Stimulated activated CD8-positive, alpha-beta memory T cell treated with anti-CD3 and anti-CD28 coated beads, Interleukin-7, amount 100 ng/mL, for 1 hour (primary cell): ENCODE data around the gene UBA1.
"Not testable (repeated sequence)": the region's sequence is repeated elsewhere in the genome, so short reads cannot be mapped to it uniquely, and the experiment has no call there.

Experiments
- DNase-seq, 2 donors: peaks; one replicate each; pipeline ENCODE4 v3.0.0-alpha.2; 2020; ENCODE audit warnings: low read depth in 2 of 2

UBA1 gene

DNA sequence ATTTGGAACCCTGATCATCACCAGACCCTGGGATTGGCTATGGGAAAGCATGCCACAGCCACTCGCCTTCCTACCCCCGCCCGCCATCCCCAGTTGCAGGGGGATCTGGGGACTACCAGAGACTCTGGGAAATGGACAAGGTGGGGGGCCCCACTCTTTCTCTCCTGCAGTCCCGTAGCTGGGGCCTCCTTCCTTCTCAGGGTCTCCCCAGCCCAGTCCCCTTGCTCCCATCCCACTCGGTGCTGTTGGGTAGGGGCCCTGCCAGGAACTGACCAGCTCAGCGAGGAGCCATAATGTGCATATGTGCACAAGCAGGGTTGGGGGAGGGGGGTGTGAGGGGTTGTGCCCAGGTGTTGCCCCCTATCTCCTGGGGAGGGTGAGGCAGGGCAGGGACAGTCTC lies 35.8 kb downstream of the UBA1 start:
- no peak for DNase-seq

DNA sequence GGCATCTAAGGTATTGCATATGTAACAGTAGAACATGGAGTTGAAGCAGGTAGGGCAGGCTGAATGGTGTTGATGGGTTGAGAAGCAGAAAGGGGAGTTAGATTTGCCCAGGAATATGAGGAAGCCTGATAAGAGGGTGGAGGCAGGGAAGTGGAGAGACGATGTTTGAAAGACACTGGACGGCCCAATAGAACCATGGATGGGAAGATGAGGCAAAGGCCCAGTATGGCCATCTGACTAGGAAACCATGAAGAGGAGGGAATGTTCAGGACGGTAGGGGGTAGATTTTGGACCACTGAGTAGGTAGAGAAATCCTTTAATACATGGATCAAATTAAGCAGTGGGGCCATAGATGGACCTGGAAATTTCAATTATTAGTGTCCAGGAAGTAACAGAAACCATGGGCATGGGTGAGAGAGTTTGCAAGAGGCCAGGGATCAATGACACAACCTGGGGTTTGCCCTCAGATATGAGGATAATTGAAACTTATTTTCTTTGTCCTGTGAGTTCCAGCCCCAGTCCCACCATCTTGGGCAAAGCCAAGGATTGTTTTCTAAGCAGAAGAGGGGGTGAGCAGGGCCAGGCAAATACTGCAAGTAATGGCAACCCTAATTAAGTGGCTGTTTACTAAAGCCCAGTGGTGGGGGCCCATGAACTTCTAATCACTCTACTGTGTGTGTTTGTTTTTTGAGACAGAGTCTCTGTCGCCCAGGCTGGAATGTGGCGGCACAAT lies 36.7 kb downstream of the UBA1 start:
- no peak for DNase-seq

DNA sequence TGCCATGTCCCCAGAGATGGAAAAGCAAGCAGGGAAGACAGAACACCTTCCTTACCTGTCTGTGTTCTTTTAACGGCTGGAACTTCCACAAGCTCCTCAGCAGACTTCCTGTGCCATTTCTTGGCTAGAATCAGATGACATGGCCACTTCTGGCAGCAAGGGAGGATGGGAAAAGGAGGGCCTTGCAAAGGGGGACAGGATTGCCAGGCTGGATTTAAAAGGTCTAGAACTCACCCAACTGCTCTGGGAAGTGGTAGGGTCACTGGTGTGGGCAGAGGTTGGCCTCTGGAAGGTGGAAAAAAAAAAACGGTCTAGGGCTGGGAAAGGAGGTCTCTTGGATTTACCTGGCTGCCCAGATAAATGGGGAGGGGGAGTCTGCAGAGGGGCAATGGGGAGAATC lies 37.5 kb downstream of the UBA1 start:
- no peak for DNase-seq

DNA sequence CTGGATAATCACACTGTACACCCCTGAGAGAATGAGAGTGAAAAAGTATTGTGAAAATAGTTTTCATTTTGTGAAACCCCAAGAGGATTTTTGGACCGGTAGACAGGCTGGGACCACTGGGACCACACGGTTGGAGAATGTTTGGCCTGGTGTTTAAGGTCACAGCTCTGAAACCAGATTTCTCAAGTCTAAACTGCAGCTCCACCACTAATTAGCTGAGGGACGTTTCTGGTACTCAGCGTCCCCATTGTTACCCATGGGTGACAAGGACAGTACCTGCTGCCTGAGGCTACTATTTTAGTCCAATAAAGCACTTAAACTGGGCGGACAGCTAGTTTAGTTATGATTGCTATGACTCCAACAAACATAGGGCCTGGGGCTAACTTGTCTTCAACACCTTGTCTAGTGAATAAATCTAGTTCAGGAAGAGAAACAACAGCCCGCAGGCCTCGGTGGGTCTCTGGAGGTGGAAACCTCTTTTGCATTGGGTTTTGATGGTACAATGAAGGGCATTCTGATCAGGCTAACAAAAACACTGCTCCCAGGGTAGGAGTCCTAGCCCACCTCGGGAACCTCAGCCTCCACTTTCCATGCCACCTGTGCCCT lies 38.7 kb downstream of the UBA1 start:
- DNase-seq: no peak

DNA sequence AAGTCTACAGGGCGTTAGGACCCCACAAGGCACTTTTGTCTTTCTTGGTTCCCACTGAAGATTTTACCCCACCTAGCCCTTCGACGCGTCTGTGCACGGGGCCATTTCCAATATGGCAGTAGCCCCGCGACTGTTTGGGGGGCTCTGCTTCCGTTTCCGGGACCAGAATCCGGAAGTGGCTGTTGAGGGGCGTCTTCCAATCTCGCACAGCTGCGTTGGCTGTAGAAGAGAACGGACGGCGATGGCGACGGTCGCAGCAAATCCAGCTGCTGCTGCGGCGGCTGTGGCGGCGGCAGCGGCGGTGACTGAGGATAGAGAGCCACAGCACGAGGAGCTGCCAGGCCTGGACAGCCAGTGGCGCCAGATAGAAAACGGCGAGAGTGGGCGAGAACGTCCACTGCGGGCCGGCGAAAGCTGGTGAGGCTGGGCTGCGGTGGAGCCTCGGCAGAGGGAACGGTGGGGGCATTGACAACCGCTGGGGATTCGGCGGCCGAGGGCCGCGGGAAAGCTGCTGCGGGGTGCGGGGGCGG lies 39.2 kb downstream of the UBA1 start, which contains the start of gene USP11:
USP11 (plus strand) TSS at position 207 of the 530 bp plus-strand sequence; CDS start at position 242, 35 bp downstream.
- DNase-seq: peak; percentile 22 to 33

DNA sequence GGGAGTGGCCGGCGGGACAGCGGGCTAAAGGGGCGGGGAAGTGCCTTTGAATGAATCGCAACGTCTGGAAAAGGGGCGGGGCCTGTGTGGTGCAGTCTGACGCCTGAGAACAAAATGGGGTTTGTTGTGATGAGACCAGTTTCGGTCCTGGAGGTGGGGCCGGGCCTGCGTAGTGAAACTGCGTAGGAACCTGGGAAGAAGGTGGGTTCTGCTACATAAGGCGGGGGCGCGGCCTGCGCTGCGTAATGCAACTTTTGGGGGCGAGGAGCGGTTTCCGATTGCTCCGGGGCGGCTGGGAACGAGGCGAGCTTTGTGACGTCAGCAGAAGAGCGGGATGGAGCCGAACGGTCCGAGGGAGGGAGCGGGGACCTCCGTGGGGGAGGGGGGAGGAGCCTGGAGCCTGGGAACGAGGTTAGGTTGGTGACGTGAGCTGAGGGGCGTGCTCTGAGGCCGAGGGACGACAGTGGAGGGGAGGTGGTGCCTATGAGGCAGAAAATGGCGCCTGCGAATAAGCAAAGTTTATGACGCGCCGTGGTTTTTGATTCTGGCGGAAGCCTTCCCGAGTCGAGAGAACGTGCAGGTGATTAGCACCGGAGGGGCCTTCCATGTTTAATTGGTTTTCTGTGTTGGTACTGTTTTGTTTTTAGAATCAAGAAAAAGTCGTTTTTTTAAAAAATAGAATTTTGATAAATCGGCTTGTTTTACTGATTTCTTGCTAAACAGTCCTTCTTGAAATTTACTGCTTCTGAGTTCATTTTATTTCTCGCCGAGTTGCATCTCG lies 39.9 kb downstream of the UBA1 start:
- peak; percentile 74 to 89 for DNase-seq

DNA sequence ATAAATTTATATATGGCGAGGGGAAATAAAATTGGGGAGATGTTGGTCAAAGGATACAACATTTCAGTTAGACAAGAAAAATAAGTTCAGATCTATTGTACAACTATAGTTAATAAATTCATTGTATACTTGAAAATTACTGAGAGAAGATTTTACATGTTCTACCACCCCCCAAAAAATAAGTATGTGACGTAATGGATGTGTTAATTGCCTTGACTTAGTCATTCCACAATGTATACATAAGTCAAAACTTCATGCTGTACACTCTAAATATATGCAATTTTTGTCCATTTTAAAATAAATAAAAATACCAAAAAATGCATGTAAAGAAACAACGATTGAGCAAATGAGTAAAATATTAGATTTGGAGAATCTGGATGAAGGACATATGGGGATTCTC lies 41.0 kb downstream of the UBA1 start:
- DNase-seq: no peak

DNA sequence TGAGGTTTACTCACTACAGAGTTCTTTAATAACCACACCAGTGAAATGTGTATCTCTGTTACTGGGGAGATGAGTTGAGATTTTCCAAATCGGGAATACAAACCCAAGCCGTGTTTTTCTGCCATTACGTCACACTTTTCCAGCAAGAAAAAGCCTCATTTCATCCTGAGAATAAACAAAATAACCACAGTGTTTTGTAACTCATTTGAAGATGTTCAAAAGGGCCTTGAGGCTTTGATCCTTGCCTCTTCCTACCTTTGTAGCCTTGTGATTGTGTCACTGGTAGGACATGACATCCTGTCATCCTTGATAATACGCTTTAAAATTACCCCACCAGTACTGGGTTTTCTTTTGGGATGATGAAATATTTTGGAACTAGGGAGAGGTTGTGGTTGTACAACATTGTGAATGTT lies 42.1 kb downstream of the UBA1 start:
- DNase-seq: no peak

DNA sequence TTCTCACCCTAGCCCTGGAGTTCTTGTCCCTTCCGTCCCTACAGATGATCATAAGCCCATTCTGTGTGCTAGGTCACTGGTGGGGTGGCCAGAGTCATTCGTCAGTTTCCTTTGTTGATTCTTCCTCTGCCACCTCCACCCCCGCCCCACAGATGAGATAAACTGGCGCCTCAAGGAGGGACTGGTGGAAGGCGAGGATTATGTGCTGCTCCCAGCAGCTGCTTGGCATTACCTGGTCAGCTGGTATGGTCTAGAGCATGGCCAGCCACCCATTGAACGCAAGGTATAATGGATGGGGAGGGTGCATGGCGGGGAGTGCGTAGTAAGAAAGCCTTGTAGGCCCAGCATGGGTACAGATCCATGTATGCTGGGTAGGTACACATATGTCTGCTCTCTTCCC lies 45.6 kb downstream of the UBA1 start:
- no peak for DNase-seq

DNA sequence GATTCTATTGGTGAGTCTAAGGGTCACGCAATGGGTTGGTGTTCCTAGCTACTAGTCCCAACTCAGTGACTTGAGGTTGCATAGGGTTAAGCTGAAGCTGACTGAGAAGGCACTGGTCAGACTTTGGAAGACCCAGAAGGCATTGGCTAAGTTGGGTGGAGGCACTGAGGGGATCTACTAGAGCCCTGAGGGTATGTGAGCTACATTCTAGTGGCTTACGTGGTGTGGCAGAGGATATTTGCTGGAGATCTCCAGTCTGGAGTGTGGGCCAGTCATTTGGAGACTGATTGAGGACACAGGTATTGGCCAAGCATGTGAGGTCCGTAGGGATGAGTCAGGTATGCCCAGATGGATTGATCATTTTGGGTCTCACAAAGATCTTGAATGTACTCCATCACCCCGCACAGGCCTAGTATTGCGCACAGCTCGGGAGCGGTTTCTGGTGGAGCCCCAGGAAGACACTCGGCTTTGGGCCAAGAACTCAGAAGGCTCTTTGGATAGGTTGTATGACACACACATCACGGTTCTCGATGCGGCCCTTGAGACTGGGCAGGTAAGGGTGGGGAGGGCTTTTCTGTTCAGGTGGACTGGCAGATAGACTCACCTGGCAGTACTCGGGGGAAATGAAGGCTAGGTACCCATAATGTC lies 46.4 kb downstream of the UBA1 start:
- no peak for DNase-seq

DNA sequence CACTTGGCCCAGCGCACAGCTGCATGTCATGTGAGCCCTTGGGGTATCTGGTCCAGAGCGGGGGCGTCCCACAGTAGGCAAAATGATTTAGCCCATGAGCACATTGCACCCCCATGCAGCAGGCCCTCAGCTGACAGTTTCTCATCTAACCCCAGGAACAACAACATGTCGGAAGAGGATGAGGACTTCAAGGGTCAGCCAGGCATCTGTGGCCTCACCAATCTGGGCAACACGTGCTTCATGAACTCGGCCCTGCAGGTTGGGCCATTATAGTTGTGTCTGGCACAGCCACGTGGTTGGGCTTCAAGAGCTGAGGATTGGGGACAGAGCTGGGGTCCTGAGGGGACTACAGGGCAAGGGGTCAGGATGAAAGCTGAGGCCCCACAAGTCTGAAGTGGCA lies 47.0 kb downstream of the UBA1 start:
- no peak for DNase-seq

DNA sequence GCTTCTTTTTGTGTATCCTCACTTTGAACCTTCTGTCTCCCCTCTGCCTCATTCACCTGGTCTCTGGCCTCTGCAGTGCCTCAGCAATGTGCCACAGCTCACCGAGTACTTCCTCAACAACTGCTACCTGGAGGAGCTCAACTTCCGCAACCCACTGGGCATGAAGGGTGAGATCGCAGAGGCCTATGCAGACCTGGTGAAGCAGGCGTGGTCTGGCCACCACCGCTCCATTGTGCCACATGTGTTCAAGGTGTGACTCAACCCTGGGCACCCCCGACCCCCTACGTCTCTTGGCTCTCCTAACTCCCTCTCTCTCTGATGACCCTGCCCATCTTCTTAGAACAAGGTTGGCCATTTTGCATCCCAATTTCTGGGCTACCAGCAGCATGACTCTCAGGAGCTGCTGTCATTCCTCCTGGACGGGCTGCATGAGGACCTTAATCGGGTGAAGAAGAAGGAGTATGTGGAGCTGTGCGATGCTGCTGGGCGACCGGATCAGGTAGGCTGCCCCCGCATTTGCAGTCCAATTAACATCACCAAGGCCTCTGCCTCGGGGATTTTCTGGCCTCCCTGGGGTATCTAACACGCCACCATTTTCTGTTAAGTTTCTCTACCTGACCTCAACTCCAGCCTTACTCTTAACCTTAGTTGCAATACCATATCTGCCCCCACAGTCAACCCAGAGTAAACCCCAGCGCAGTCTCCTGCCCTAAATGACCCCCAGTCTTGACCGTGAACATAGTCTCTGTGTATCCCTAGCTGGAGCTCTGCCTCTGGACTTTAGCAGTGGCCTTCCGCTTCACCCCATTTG lies 47.8 kb downstream of the UBA1 start:
- no peak for DNase-seq

DNA sequence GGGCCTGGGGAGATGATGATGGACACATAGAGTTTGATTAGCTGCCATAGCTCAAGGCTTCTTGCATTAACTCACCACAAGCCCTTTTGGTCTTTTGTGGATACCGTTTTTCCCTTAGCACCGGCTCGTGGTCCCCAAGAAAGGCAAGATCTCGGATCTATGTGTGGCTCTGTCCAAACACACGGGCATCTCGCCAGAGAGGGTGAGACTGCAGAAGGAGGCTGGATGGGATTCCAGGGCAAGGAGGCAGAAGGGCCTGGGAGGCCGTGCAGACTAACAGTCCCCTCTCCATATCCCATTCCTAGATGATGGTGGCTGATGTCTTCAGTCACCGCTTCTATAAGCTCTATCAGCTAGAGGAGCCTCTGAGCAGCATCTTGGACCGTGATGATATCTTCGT lies 48.7 kb downstream of the UBA1 start:
- DNase-seq: no peak

DNA sequence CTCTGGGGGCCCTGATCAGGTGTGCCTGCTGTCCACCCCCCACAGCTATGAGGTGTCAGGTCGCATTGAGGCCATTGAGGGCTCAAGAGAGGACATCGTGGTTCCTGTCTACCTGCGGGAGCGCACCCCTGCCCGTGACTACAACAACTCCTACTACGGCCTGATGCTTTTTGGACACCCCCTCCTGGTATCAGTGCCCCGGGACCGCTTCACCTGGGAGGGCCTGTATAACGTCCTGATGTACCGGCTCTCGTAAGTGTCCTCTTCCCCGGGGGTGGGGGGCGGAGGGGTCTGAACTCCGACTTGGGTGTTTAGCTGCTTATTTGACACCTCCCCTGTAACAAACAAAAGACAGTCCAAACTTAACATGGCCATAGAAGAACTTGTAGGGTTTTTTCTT lies 49.7 kb downstream of the UBA1 start:
- DNase-seq: no peak

DNA sequence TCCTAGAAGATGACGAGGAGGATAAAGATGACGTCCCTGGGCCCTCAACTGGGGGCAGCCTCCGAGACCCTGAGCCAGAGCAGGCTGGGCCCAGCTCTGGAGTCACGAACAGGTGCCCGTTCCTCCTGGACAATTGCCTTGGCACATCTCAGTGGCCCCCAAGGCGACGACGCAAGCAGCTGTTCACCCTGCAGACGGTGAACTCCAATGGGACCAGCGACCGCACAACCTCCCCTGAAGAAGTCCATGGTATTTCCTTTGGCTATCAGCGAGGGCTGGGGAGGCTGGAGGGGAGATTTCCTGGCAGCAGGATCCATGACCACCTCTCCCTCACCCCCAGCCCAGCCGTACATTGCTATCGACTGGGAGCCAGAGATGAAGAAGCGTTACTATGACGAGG lies 51.0 kb downstream of the UBA1 start:
- DNase-seq: no peak

DNA sequence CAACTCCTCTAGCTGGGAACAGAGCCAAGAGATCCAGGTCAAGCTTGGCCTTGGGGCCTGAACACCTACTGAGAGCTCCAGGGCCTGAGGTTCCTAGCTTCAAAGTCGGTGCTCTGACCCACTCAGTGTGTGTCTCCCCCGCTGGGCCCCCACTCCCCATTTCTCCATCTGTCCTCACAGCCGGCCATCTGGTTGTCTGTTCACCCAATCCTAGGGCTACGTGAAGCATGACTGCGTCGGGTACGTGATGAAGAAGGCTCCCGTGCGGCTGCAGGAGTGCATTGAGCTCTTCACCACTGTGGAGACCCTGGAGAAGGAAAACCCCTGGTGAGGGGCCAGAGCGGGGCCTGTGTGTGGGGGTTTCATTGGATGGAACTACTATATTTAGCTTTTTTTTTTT lies 51.5 kb downstream of the UBA1 start:
- DNase-seq: no peak

DNA sequence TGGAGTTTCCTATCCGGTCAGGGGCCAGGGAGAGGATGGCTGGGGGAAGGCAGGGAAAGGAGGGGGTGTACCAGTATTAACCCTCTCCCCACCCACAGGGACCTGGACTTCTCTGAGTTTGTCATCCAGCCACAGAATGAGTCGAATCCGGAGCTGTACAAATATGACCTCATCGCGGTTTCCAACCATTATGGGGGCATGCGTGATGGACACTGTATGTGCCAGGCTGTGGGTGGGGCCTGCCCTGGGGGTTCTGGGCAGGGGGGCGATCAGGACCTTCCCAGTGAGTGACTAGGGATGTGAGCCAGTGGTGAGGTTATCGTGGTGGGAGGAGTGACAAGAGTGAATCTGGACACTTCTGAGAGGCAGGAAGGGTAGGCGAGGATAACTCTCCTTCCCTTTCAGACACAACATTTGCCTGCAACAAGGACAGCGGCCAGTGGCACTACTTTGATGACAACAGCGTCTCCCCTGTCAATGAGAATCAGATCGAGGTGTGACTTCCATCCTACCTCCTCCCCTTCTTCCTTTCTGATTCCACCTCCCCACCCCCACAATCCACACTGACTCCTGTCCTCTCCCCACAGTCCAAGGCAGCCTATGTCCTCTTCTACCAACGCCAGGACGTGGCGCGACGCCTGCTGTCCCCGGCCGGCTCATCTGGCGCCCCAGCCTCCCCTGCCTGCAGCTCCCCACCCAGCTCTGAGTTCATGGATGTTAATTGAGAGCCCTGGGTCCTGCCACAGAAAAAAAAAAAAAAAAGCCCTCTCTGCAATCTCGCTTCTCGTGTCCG lies 53.8 kb downstream of the UBA1 start:
- no peak for DNase-seq

DNA sequence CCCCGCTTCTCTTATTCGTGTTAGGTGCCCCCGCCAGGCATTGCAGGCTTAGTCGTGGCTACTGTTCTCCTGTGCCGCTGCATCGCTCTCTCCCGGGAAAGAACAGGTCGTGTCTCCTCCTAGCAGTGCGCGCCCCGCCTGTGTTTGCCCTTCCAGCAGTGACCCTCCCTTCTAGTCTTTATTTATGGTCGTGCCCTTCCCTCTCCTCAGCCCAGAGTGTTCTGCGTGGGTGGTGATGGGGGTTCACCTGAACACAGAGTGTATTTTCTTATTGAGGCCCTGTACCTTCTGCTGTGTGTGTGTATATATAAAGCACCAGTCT lies 54.3 kb downstream of the UBA1 start:
- no peak for DNase-seq

DNA sequence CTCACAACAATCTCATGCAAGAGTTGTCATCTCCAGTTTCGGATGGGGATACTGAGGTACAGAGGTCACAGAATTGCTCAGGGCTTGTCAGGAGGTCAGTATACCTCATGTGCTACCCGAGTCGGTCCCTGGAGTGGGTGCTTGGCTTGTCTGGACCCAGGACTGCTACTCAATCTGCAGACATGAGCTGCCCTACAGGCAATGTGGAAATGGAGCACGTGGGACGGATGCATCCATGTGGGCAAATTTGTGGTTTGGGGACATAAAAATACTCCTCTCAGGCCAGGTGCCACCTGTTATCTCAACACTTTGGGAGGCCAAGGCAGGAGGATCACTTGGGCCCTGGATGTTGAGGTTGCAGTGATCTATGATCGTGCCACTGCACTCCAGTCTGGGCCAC lies 54.9 kb downstream of the UBA1 start:
- no peak for DNase-seq

DNA sequence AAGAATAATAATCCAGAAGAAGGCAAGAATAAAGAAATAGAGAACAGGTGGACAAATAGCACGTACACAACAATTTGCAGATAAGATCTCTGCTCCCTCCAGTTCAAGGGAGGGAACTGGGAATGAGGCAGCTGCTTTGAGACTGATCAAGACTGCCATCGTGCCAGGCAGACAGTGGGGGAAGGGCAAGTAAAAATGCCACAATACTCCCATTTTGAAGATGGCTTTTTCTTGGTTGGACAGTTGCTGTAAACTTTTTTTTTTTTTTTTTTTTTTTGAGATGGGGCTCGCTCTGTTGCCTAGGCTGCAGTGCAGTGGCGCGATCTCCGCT lies 56.4 kb downstream of the UBA1 start:
- DNase-seq: no peak

DNA sequence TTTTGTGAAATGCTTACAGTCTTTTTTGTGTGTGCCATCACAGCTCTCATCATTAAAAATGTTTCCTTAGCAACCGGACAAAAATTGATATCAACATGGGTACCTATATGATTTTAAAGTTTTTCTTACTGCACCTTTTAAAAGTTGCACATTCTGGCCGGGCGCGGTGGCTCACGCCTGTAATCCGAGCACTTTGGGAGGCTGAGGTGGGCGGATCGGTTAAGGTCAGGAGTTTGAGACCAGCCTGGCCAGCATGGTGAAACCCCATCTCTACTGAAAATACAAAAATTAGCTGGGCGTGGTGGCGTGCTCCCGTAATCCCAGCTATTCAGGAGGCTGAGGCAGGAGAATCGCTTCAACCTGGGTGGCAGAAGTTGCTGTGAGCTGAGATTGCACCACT lies 64.0 kb downstream of the UBA1 start:
- not testable (repeated sequence) for DNase-seq
